HepG2 (cell line): ENCODE results near the gene NCKAP1.

ENCODE experiments used
- BCLAF1 ChIP-seq: fragments of 450-650 bp; IDR thresholded peaks from 2 replicates; pipeline ENCODE4 v1.6.1; 2017; ENCODE audit warnings: mild to moderate bottlenecking
- CTCF ChIP-seq: sonication (generic); formaldehyde crosslinking; IDR thresholded peaks from 2 replicates; pipeline ENCODE4 v1.5.0; 2020; ENCODE audit warnings: mild to moderate bottlenecking, missing genetic modification reagents, moderate library complexity
- FOXM1 ChIP-seq: sonication (generic); formaldehyde crosslinking; IDR thresholded peaks from 2 replicates; pipeline ENCODE4 v1.5.0; 2020; ENCODE audit warnings: missing genetic modification reagents
- HNF1B ChIP-seq: sonication (generic); formaldehyde crosslinking; IDR thresholded peaks from 2 replicates; pipeline ENCODE4 v1.5.1; 2020; ENCODE audit warnings: mild to moderate bottlenecking, moderate library complexity, missing genetic modification reagents
- KAT8 ChIP-seq: IDR thresholded peaks from 2 replicates; pipeline ENCODE4 v1.6.1; 2016; ENCODE audit warnings: missing genetic modification reagents, missing compliant biosample characterization
- KDM5A ChIP-seq: fragments of 200-600 bp; sonication (generic); IDR thresholded peaks from 2 replicates; pipeline ENCODE4 v1.7.0; 2018; ENCODE audit warnings: antibody characterized with exemption, mild to moderate bottlenecking, low read length, borderline replicate concordance
- NFYB ChIP-seq: sonication (generic); formaldehyde crosslinking; IDR thresholded peaks from 2 replicates; pipeline ENCODE4 v1.4.0; 2020; ENCODE audit warnings: missing genetic modification reagents
- RBM22 ChIP-seq: fragments of 200-400 bp; formaldehyde crosslinking; optimal IDR thresholded peaks from 2 replicates; pipeline ENCODE3; 2017; ENCODE audit warnings: mild to moderate bottlenecking, low read length, moderate library complexity
- YY1 ChIP-seq: IDR thresholded peaks from 2 replicates; pipeline ENCODE4 v1.6.1; 2011; ENCODE audit warnings: low read length, low read depth, moderate library complexity, mild to moderate bottlenecking; ENCODE audit not compliant: insufficient read depth, insufficient replicate concordance
- ZBTB7B ChIP-seq: sonication (generic); formaldehyde crosslinking; IDR thresholded peaks from 2 replicates; pipeline ENCODE4 v1.4.0; 2020; ENCODE audit warnings: missing genetic modification reagents

GRCh38 chr2:183027443-183027842 is 10.8 kb downstream of the NCKAP1 start:
- TF ChIP-seq KAT8 (CRISPR knock-in tag) (no peak), KDM5A (no peak), HNF1B (CRISPR knock-in tag) (no peak), YY1 (no peak), RBM22 (no peak), CTCF (CRISPR knock-in tag) (no peak), BCLAF1 (no peak), ZBTB7B (CRISPR knock-in tag) (no peak), FOXM1 (no peak), NFYB (CRISPR knock-in tag) (no peak)
